Calu3 (cell line): Measurements from ENCODE around the gene CNKSR3. TPM values are rescaled to one million over a fixed set of nuclear protein-coding genes. Genes with fewer than 3 reads are reported as not detected.

Experiments
- BruUV-seq: library from RNA; stranded (reverse); fragments of 400-500 nt; replicated peaks from 2 replicates; lab custom pipeline; 2021; lab: Mats Ljungman, UMichigan
- CTCF ChIA-PET: fragments of 300-600 bp; sonication (Branson Sonifier 250); formaldehyde crosslinking; loops from one replicate; lab custom pipeline; 2022; ENCODE audit warnings: antibody characterized with exemption; lab: Charles Lee
- DNase-seq: peaks from one replicate; pipeline ENCODE4 v3.0.0; 2022
- H3K27ac Mint-ChIP-seq: one replicate; pipeline ENCODE4 v1.8.0; 2022; ENCODE audit warnings: mixed read lengths; ENCODE audit not compliant: unreplicated experiment
- H3K27me3 Mint-ChIP-seq: one replicate; pipeline ENCODE4 v1.8.0; 2022; ENCODE audit warnings: mixed read lengths; ENCODE audit not compliant: unreplicated experiment
- H3K36me3 Mint-ChIP-seq: one replicate; pipeline ENCODE4 v1.8.0; 2022; ENCODE audit warnings: mild to moderate bottlenecking, moderate library complexity, mixed read lengths; ENCODE audit not compliant: insufficient read depth, unreplicated experiment
- H3K4me1 Mint-ChIP-seq: one replicate; pipeline ENCODE4 v1.8.0; 2022; ENCODE audit warnings: mild to moderate bottlenecking, low read depth, mixed read lengths; ENCODE audit not compliant: unreplicated experiment
- H3K4me3 Mint-ChIP-seq: one replicate; pipeline ENCODE4 v1.8.0; 2022; ENCODE audit warnings: mild to moderate bottlenecking, low read depth, moderate library complexity, mixed read lengths; ENCODE audit not compliant: unreplicated experiment
- H3K9me3 Mint-ChIP-seq: one replicate; pipeline ENCODE4 v1.8.0; 2022; ENCODE audit warnings: low read depth, mixed read lengths; ENCODE audit not compliant: unreplicated experiment
- intact Hi-C: fragments of 100-400 bp; cut with micrococcal nuclease; formaldehyde crosslinking; loops from one replicate; pipeline ENCODE4 v1.10.0; 2022; ENCODE audit not compliant: unreplicated experiment
- total RNA-seq: library from RNA; stranded (reverse); gene quantifications from 2 replicates; pipeline ENCODE4 v1.2.3, GENCODE V29; 2022
- TF ChIP-seq, protein P1 (sequence below): fragments of 200-600 bp; IDR thresholded peaks from one replicate; pipeline ENCODE4 v1.8.0; 2022; ENCODE audit warnings: antibody characterized with exemption; ENCODE audit not compliant: unreplicated experiment

Gene CNKSR3
- total RNA-seq, 1 experiment from 2014 or later: 4.0 TPM

DNA sequence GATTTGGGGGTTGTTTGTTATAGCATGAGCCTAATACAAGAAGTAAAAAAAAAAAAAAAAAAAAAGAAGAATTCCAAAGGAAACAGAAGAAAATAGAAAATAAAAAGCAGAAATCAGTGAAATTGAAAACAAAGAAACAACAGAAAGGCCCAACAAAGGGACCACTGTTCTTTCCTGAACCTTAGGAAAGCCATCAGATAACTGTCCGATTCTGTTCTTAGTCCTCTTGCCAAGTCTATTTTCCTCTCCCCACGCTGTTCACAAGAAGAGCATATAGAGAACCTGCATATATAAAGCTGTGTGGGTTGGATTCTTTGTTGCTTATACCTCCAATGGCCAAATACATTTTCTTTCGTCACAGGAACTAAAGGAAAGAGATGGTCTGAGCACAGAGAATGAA, 115.9 kb downstream of the CNKSR3 start:
- intact Hi-C loops: no loop called here
- H3K4me3 Mint-ChIP-seq: no peak overlapping the region
- CTCF ChIA-PET: no interaction called here
- no peak overlapping the region for H3K27ac Mint-ChIP-seq
- no peaks in the 10 kb centered on the region for H3K36me3 Mint-ChIP-seq
- H3K4me1 Mint-ChIP-seq: no peaks in the 10 kb centered on the region
- H3K9me3 Mint-ChIP-seq: no peaks in the 10 kb centered on the region
- TF ChIP-seq, protein P1, sequence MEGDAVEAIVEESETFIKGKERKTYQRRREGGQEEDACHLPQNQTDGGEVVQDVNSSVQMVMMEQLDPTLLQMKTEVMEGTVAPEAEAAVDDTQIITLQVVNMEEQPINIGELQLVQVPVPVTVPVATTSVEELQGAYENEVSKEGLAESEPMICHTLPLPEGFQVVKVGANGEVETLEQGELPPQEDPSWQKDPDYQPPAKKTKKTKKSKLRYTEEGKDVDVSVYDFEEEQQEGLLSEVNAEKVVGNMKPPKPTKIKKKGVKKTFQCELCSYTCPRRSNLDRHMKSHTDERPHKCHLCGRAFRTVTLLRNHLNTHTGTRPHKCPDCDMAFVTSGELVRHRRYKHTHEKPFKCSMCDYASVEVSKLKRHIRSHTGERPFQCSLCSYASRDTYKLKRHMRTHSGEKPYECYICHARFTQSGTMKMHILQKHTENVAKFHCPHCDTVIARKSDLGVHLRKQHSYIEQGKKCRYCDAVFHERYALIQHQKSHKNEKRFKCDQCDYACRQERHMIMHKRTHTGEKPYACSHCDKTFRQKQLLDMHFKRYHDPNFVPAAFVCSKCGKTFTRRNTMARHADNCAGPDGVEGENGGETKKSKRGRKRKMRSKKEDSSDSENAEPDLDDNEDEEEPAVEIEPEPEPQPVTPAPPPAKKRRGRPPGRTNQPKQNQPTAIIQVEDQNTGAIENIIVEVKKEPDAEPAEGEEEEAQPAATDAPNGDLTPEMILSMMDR: no peak
- DNase-seq: no peak
- no TSS peak for BruUV-seq
- H3K27me3 Mint-ChIP-seq: peaks cover 61% of the 10 kb centered on the region

DNA sequence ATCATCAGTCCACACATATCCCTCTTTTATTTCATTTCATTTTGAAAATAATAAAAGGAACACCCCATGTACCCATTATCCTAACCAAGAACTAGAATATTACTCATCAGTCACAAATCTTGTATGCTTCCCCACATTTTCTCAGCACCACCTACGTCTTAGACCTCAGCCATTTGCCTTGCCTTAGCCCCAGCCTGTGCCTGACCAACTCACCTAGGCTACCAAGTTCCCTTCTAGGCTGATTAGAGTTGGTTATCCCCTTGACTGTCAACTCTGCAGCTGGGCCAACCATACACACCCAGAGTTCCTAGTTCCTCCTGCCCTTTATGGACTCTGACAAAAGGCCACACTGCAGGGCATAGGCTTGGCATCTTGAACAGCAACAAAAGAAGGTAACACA, 120.5 kb downstream of the CNKSR3 start:
- BruUV-seq: no TSS peak
- CTCF ChIA-PET: interaction anchor here (0.7 kb wide), 1 partner anchor 113 kb away, joined by 3 read pairs; no protein-coding TSS in a partner anchor
- intact Hi-C loops: no loop called here
- peaks cover 5% of the 10 kb centered on the region for H3K36me3 Mint-ChIP-seq
- DNase-seq: no peak
- no peak overlapping the region for H3K27ac Mint-ChIP-seq
- H3K9me3 Mint-ChIP-seq: no peaks in the 10 kb centered on the region
- H3K4me3 Mint-ChIP-seq: no peak overlapping the region
- peaks cover 60% of the 10 kb centered on the region for H3K27me3 Mint-ChIP-seq
- peaks cover 8% of the 10 kb centered on the region for H3K4me1 Mint-ChIP-seq
- TF ChIP-seq, protein P1: no peak

DNA sequence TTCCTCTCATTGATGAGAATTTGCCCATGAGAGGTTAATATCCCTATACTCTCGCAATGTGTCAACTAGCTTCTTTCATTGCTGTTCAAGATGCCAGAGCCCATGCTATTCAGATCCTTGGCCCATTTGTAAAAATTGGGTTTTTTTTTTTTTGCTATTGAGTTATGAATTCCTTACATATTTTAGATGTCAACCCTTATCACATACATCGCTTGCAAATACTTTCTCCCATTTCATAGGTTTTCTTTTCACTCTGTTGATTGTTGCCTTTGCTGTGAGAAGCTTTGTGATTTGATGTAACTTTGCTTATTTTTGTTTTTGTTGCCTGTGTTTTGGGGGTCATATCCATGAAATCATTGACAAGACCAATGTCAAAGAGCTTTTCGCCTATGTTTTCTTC, 121.7 kb downstream of the CNKSR3 start:
- H3K4me1 Mint-ChIP-seq: peaks cover 8% of the 10 kb centered on the region
- H3K27me3 Mint-ChIP-seq: peaks cover 57% of the 10 kb centered on the region
- H3K9me3 Mint-ChIP-seq: no peaks in the 10 kb centered on the region
- DNase-seq: no peak
- BruUV-seq: no TSS peak
- H3K4me3 Mint-ChIP-seq: no peak overlapping the region
- CTCF ChIA-PET: no interaction called here
- TF ChIP-seq, protein P1: no peak
- H3K27ac Mint-ChIP-seq: no peak overlapping the region
- H3K36me3 Mint-ChIP-seq: peaks cover 5% of the 10 kb centered on the region
- intact Hi-C loops: loop anchor here (5.0 kb wide), 1 partner anchor 118 kb away; no protein-coding TSS in a partner anchor

DNA sequence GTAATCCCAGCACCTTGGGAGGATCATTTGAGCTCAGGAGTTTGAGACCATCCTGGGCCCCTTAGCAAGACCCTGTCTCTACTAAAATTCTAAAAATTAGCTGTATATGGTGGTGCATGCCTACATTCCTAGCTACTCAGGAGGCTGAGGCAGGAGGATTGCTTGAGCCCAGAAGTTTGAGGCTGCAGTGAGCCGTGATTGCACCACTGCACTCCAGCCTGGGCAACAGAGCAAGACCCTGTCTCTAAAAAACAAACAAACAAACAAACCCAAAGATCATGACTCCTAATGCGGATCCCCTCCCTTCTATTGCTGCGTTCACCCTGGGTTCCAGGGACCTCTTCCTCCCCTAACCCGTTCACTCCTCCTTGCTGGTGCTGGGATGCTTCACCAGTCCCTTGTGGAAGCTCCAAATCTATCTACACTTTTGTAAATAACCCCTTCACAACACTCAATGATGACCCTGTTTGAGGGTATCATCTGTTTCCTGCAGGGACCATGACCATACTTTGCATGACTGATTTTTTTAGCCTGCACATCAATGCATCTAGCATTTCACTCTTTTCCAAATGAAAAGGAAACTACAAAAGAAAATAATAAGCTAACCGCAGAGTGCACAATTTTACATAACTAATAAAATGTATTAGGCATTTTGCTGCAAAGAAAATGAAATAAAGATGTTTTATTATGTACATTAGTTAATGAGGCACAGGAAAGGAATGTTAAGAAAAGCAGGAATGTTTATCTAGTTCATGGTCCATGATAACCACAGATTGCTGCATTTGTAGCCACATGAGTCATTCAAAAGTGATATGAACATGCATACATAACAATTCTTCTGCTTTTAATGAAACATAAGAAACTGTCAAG, 123.4 kb downstream of the CNKSR3 start:
- Mint-ChIP-seq H3K27ac (no peak overlapping the region), H3K36me3 (peaks cover 5% of the 10 kb centered on the region), H3K4me1 (peaks cover 16% of the 10 kb centered on the region), H3K27me3 (peaks cover 57% of the 10 kb centered on the region), H3K4me3 (no peak overlapping the region), H3K9me3 (no peaks in the 10 kb centered on the region)
- DNase-seq: no peak
- CTCF ChIA-PET: interaction anchor here (0.7 kb wide), 1 partner anchor 95 kb away, joined by 3 read pairs; no protein-coding TSS in a partner anchor
- no TSS peak for BruUV-seq
- intact Hi-C loops: loop anchor here (5.0 kb wide), 1 partner anchor 120 kb away; no protein-coding TSS in a partner anchor
- TF ChIP-seq, protein P1: no peak
